ENCODE data around the gene ADGRA1. TPM values are rescaled to one million over a fixed set of nuclear protein-coding genes. Genes with fewer than 3 reads are reported as not detected.
A peak's percentile ranks its signal among the peaks of the same experiment; 100 is the strongest.

Gene ADGRA1
- total and polyA plus RNA-seq, 2 of the 8 experiments (the other 6 are each of a cell fraction or from before 2014, with no cell fraction given) = 0.17 to 0.21 TPM

DNA sequence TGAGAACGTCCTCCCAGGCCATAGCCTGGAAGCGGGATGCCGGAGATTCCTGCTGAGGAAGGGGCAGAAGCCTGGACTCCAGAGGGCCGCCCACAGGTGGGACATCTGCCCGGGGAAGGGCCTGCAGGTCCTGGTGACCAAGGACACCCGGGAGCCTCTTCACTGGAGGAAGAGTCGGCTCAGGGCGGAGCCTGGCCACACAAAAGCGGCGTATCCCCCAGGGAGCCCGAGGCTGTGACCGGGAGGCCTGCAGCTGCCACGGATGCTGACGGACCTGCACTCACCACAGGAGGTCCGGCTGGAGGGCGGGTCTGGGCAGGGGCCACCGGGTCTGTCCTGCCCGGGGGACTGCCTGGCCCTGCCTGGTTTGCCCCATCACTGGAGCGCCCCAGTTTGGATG, 15.5 kb upstream of the ADGRA1 start:
- H3K27me3 ChIP-seq (replicated peaks in 1 of 4; ENCODE audit: control insufficient read depth in 3 of 4, extremely low read depth in 1 of 4, insufficient read depth in 3 of 4, low read length in 3 of 4) = no peaks in the 10 kb centered on the region
- H3K4ac ChIP-seq (replicated peaks; ENCODE audit: insufficient read length, low read depth, low read length) = no peak overlapping the region
- H2AK5ac ChIP-seq (ENCODE audit: low read depth, low read length) = no peak overlapping the region
- no peak overlapping the region for H2BK120ac ChIP-seq (replicated peaks; ENCODE audit: low read depth, low read length)
- no peak overlapping the region for H3K4me3 ChIP-seq (ENCODE audit: extremely low read depth in 1 of 4, insufficient read depth in 2 of 4, low read depth in 3 of 4, low read length in 4 of 4)
- H3K9me3 ChIP-seq (ENCODE audit: insufficient read depth in 2 of 2, low read depth in 1 of 2, low read length in 1 of 2) = peaks cover 0 to 6% of the 10 kb centered on the region in 2 experiments; a peak in 1 of 4 replicates
- no peak overlapping the region; the same call in 1 of the 2 replicates for H3K18ac ChIP-seq (ENCODE audit: extremely low read depth, low read length)
- H4K8ac ChIP-seq (ENCODE audit: extremely low read depth, insufficient read depth, low read length) = peak overlapping the region; percentile 43; the same call in 1 of the 2 replicates
- H3K9ac ChIP-seq (replicated peaks in 1 of 4; ENCODE audit: extremely low read depth in 1 of 4, low read depth in 3 of 4, low read length in 3 of 4) = no peak overlapping the region
- H3K79me2 ChIP-seq (ENCODE audit: control insufficient read depth in 1 of 2, insufficient read depth in 2 of 2, low read length in 2 of 2) = no peaks in the 10 kb centered on the region
- no peak overlapping the region for H2BK12ac ChIP-seq (ENCODE audit: low read depth, low read length)
- H4K20me1 ChIP-seq (replicated peaks in 1 of 2; ENCODE audit: control insufficient read depth in 1 of 2, insufficient read depth in 2 of 2, low read length in 2 of 2) = peaks cover 0 to 1% of the 10 kb centered on the region in 2 experiments
- H4K5ac ChIP-seq (ENCODE audit: insufficient read length, low read depth, low read length) = no peak overlapping the region
- no peak overlapping the region for H2BK20ac ChIP-seq (ENCODE audit: low read length)
- H2BK5ac ChIP-seq (ENCODE audit: low read depth, low read length) = no peak overlapping the region
- DNase-seq (ENCODE audit: low read depth in 1 of 2, low spot score in 2 of 2) (no peak), FAIRE-seq (no peak)
- 71% methylated on average over 19 of the region's 19 CpGs; no CpG with 5 or more reads in 1 of the 2 experiments for WGBS, 2 experiments (ENCODE audit: extremely low coverage in 1 of 2, insufficient coverage in 1 of 2, insufficient read length in 1 of 2, insufficient replicate concordance in 2 of 2, low coverage in 1 of 2, low lambda C conversion rate in 2 of 2, missing lambda C conversion rate in 1 of 2)
- no peaks in the 10 kb centered on the region for H3K23me2 ChIP-seq (ENCODE audit: low read depth, low read length)
- H3K56ac ChIP-seq (replicated peaks; ENCODE audit: insufficient read length, low read depth, low read length) = no peak overlapping the region
- H3K4me1 ChIP-seq (replicated peaks in 1 of 4; ENCODE audit: control insufficient read depth in 3 of 4, insufficient read depth in 4 of 4, low read length in 3 of 4) = peaks cover 0 to 6% (median 0%) of the 10 kb centered on the region in 4 experiments; a peak in 3 of 7 replicates
- H3K79me1 ChIP-seq (ENCODE audit: low read depth, low read length) = no peaks in the 10 kb centered on the region
- H3K23ac ChIP-seq (ENCODE audit: insufficient read length) = no peak overlapping the region
- H3K36me3 ChIP-seq (ENCODE audit: control insufficient read depth in 2 of 4, insufficient read depth in 4 of 4, low read length in 3 of 4) = no peaks in the 10 kb centered on the region
- POLR2A ChIA-PET (ENCODE audit: partially characterized antibody) = interaction anchor here (1.2 kb wide), 1 partner anchor 12 kb away, joined by 3 read pairs; no protein-coding TSS in a partner anchor
- no peak overlapping the region for H2AFZ ChIP-seq (ENCODE audit: low read length)
- H3K27ac ChIP-seq (ENCODE audit: low read depth, low read length) = no peak overlapping the region
- H3K4me2 ChIP-seq (ENCODE audit: insufficient read depth in 1 of 2, low read depth in 2 of 2, low read length in 2 of 2) = no peak overlapping the region
- CTCF ChIA-PET (ENCODE audit: partially characterized antibody) = interaction anchor here (1.0 kb wide), 1 partner anchor 169 kb away, joined by 3 read pairs; no protein-coding TSS in a partner anchor
- peak overlapping the region; percentile 19 for H4K91ac ChIP-seq (replicated peaks; ENCODE audit: insufficient read length, low read length)
- no peak overlapping the region for H3K14ac ChIP-seq (ENCODE audit: insufficient read length)
- H2BK15ac ChIP-seq (ENCODE audit: low read length) = no peak overlapping the region
- TF ChIP-seq PHF8 (conservative IDR thresholded peaks at IDR 0.05; ENCODE audit: low read depth, low read length) = no peak
- TF ChIP-seq TAF7 (optimal IDR thresholded peaks at IDR 0.05; ENCODE audit: borderline replicate concordance, low read depth, low read length) = no peak
- TF ChIP-seq POU5F1 (IDR thresholded peaks at IDR 0.05; ENCODE audit: low read depth, low read length) = no peak
- TF ChIP-seq, protein P1, sequence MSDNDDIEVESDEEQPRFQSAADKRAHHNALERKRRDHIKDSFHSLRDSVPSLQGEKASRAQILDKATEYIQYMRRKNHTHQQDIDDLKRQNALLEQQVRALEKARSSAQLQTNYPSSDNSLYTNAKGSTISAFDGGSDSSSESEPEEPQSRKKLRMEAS (IDR thresholded peaks at IDR 0.05) = no peak
- no peak for TF ChIP-seq TCF12 (IDR thresholded peaks at IDR 0.05; ENCODE audit: low read depth, low read length)
- no peak for TF ChIP-seq SIRT6 (IDR thresholded peaks at IDR 0.05; ENCODE audit: low read length)
- TF ChIP-seq EP300 (IDR thresholded peaks at IDR 0.05; ENCODE audit: borderline replicate concordance in 1 of 2, low read depth in 2 of 2, low read length in 2 of 2) = no peak
- TF ChIP-seq SIN3A (conservative IDR thresholded peaks at IDR 0.05 in 1 of 2, IDR thresholded peaks at IDR 0.05 in 1 of 2; ENCODE audit: low read depth in 1 of 2, low read length in 2 of 2) = no peak
- no peak for TF ChIP-seq EGR1 (IDR thresholded peaks at IDR 0.05; ENCODE audit: borderline replicate concordance, low read depth, low read length)
- TF ChIP-seq MAFK (IDR thresholded peaks at IDR 0.05; ENCODE audit: low read depth, low read length) = no peak
- TF ChIP-seq NRF1 (IDR thresholded peaks at IDR 0.05; ENCODE audit: low read depth, low read length) = no peak
- no peak for TF ChIP-seq CBX8 (IDR thresholded peaks at IDR 0.05; ENCODE audit: borderline replicate concordance, low read depth, low read length)
- no peak for TF ChIP-seq JUN (IDR thresholded peaks at IDR 0.05; ENCODE audit: low read depth, low read length)
- TF ChIP-seq CEBPB (IDR thresholded peaks at IDR 0.05; ENCODE audit: low read depth, low read length) = no peak
